Measurements from ENCODE around the gene GOLM1. TPM values are rescaled to one million over a fixed set of nuclear protein-coding genes. Genes with fewer than 3 reads are reported as not detected.
A peak's percentile ranks its signal among the peaks of the same experiment; 100 is the strongest.

Gene GOLM1
- total RNA-seq, 1 donor from 2014 or later: 126 TPM

DNA sequence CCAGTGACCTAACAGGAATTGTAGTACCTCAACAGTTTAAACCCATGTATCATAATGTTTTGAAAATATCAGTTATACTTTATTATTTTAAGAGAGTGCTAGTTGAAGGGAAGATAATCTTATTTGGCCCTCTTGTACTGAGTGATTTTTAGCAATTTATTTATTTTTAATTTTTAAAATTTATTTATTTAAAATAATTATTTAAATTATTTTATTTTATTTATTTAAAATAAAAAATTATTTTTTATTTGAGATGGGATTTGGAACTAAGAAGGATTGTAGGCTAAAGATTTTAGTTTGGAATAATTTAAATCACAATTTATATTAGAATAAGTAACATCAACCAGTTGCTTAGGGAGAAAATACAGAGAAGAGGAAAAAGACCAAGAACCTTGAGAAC lies 104.3 kb downstream of the GOLM1 start:
- no peaks in the 10 kb centered on the region for H3K4me1 ChIP-seq (ENCODE audit: insufficient read depth, low read length)
- no peak for DNase-seq (ENCODE audit: low read depth)
- FAIRE-seq: no peak
- H3K79me2 ChIP-seq (ENCODE audit: insufficient read depth, low read length): no peaks in the 10 kb centered on the region
- H3K36me3 Mint-ChIP-seq (ENCODE audit: low read depth, unreplicated experiment): peaks cover 15% of the 10 kb centered on the region
- no peak overlapping the region for H3K9ac ChIP-seq (ENCODE audit: low read length)
- TF ChIP-seq EZH2 (IDR thresholded peaks at IDR 0.05; ENCODE audit: insufficient read depth, low read length): no peak
- TF ChIP-seq, protein P1, sequence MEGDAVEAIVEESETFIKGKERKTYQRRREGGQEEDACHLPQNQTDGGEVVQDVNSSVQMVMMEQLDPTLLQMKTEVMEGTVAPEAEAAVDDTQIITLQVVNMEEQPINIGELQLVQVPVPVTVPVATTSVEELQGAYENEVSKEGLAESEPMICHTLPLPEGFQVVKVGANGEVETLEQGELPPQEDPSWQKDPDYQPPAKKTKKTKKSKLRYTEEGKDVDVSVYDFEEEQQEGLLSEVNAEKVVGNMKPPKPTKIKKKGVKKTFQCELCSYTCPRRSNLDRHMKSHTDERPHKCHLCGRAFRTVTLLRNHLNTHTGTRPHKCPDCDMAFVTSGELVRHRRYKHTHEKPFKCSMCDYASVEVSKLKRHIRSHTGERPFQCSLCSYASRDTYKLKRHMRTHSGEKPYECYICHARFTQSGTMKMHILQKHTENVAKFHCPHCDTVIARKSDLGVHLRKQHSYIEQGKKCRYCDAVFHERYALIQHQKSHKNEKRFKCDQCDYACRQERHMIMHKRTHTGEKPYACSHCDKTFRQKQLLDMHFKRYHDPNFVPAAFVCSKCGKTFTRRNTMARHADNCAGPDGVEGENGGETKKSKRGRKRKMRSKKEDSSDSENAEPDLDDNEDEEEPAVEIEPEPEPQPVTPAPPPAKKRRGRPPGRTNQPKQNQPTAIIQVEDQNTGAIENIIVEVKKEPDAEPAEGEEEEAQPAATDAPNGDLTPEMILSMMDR (IDR thresholded peaks at IDR 0.05; ENCODE audit: insufficient read depth, low read depth, low read length): no peak
- no peak overlapping the region for H3K4me2 ChIP-seq (ENCODE audit: low read length)
- no peak overlapping the region for H2AFZ ChIP-seq (ENCODE audit: low read depth, low read length)
- H3K27me3 ChIP-seq (ENCODE audit: insufficient read depth, low read length): no peaks in the 10 kb centered on the region
- no peaks in the 10 kb centered on the region for H3K27me3 Mint-ChIP-seq (ENCODE audit: low read depth, unreplicated experiment)
- H3K4me1 Mint-ChIP-seq (ENCODE audit: low read depth, unreplicated experiment): no peaks in the 10 kb centered on the region
- no peak overlapping the region for H3K27ac ChIP-seq (ENCODE audit: low read depth, low read length)
- no peaks in the 10 kb centered on the region for H4K20me1 ChIP-seq (ENCODE audit: insufficient read depth, low read length)
- peaks cover 4% of the 10 kb centered on the region for H3K36me3 ChIP-seq (ENCODE audit: insufficient read depth, low read length)
- H3K4me3 ChIP-seq (ENCODE audit: insufficient read depth, low read depth, low read length): no peak overlapping the region
- H3K9me3 ChIP-seq (ENCODE audit: insufficient read depth, low read depth, low read length): no peaks in the 10 kb centered on the region
- no peak overlapping the region for H3K27ac Mint-ChIP-seq (ENCODE audit: unreplicated experiment)
- peaks cover 4% of the 10 kb centered on the region for H3K9me3 Mint-ChIP-seq (ENCODE audit: unreplicated experiment)
- H3K4me3 Mint-ChIP-seq (ENCODE audit: unreplicated experiment): no peak overlapping the region

DNA sequence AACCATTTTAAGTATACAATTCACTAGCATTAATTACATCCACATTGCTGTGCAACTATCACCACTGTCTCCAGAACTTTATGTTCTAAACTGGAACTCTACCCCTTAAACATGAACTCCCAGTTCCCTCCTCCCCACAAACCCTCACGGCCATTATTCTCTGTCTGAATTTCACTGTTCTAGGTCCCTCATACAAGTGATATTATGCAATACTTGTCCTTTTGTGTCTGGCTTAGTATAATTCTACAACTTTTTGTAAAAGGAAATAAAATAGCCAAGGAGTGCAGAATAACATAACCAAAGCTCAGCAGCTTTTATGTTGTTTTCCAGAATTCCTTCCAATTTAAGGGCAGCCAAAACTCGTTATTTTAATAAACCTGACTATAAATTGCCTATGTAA lies 105.2 kb downstream of the GOLM1 start:
- Histone ChIP-seq H3K36me3 (ENCODE audit: insufficient read depth, low read length) (peaks cover 4% of the 10 kb centered on the region), H3K27ac (ENCODE audit: low read depth, low read length) (no peak overlapping the region), H3K4me3 (ENCODE audit: insufficient read depth, low read depth, low read length) (no peak overlapping the region), H3K79me2 (ENCODE audit: insufficient read depth, low read length) (no peaks in the 10 kb centered on the region), H2AFZ (ENCODE audit: low read depth, low read length) (no peak overlapping the region), H3K27me3 (ENCODE audit: insufficient read depth, low read length) (no peaks in the 10 kb centered on the region), H3K4me2 (ENCODE audit: low read length) (no peak overlapping the region), H3K4me1 (ENCODE audit: insufficient read depth, low read length) (no peaks in the 10 kb centered on the region), H4K20me1 (ENCODE audit: insufficient read depth, low read length) (no peaks in the 10 kb centered on the region), H3K9ac (ENCODE audit: low read length) (no peak overlapping the region), H3K9me3 (ENCODE audit: insufficient read depth, low read depth, low read length) (no peaks in the 10 kb centered on the region)
- Mint-ChIP-seq H3K36me3 (ENCODE audit: low read depth, unreplicated experiment) (peaks cover 15% of the 10 kb centered on the region), H3K4me3 (ENCODE audit: unreplicated experiment) (no peak overlapping the region), H3K9me3 (ENCODE audit: unreplicated experiment) (peaks cover 4% of the 10 kb centered on the region), H3K27ac (ENCODE audit: unreplicated experiment) (no peak overlapping the region), H3K4me1 (ENCODE audit: low read depth, unreplicated experiment) (no peaks in the 10 kb centered on the region), H3K27me3 (ENCODE audit: low read depth, unreplicated experiment) (no peaks in the 10 kb centered on the region)
- FAIRE-seq (no peak), DNase-seq (ENCODE audit: low read depth) (no peak)
- TF ChIP-seq, protein P1 (IDR thresholded peaks at IDR 0.05; ENCODE audit: insufficient read depth, low read depth, low read length): no peak
- TF ChIP-seq EZH2 (IDR thresholded peaks at IDR 0.05; ENCODE audit: insufficient read depth, low read length): no peak

GRCh38 chr9:85987236-85987635 lies 112.1 kb downstream of the GOLM1 start:
- Mint-ChIP-seq H3K27ac (ENCODE audit: unreplicated experiment) (no peak overlapping the region), H3K4me1 (ENCODE audit: low read depth, unreplicated experiment) (no peaks in the 10 kb centered on the region), H3K27me3 (ENCODE audit: low read depth, unreplicated experiment) (no peaks in the 10 kb centered on the region), H3K36me3 (ENCODE audit: low read depth, unreplicated experiment) (peaks cover 27% of the 10 kb centered on the region), H3K9me3 (ENCODE audit: unreplicated experiment) (peaks cover 4% of the 10 kb centered on the region), H3K4me3 (ENCODE audit: unreplicated experiment) (no peak overlapping the region)
- Histone ChIP-seq H3K36me3 (ENCODE audit: insufficient read depth, low read length) (peaks cover 8% of the 10 kb centered on the region), H3K9ac (ENCODE audit: low read length) (no peak overlapping the region), H2AFZ (ENCODE audit: low read depth, low read length) (no peak overlapping the region), H4K20me1 (ENCODE audit: insufficient read depth, low read length) (no peaks in the 10 kb centered on the region), H3K79me2 (ENCODE audit: insufficient read depth, low read length) (no peaks in the 10 kb centered on the region), H3K4me2 (ENCODE audit: low read length) (no peak overlapping the region), H3K4me1 (ENCODE audit: insufficient read depth, low read length) (no peaks in the 10 kb centered on the region), H3K27ac (ENCODE audit: low read depth, low read length) (no peak overlapping the region), H3K27me3 (ENCODE audit: insufficient read depth, low read length) (no peaks in the 10 kb centered on the region), H3K9me3 (ENCODE audit: insufficient read depth, low read depth, low read length) (no peaks in the 10 kb centered on the region), H3K4me3 (ENCODE audit: insufficient read depth, low read depth, low read length) (no peak overlapping the region)
- DNase-seq (ENCODE audit: low read depth): no peak
- FAIRE-seq: peak; percentile 43
- TF ChIP-seq, protein P1 (IDR thresholded peaks at IDR 0.05; ENCODE audit: insufficient read depth, low read depth, low read length): no peak
- TF ChIP-seq EZH2 (IDR thresholded peaks at IDR 0.05; ENCODE audit: insufficient read depth, low read length): no peak
